OCI-LY7 (cell line): ENCODE data around the gene ZNF837.

Source experiments
- EZH2phosphoT487 ChIP-seq: fragments of 200-600 bp; sonication (generic); IDR thresholded peaks from 2 replicates; pipeline ENCODE4 v1.6.1; 2018; ENCODE audit warnings: low read depth, borderline replicate concordance, mild to moderate bottlenecking, mixed run types, antibody characterized with exemption, low read length, moderate library complexity, mixed read lengths
- TF ChIP-seq, protein P1 (sequence below): fragments of 200-600 bp; sonication (generic); conservative IDR thresholded peaks from 2 replicates; pipeline ENCODE4 v1.5.1; 2014; ENCODE audit warnings: mild to moderate bottlenecking, antibody characterized with exemption, low read length, moderate library complexity, mixed read lengths

DNA sequence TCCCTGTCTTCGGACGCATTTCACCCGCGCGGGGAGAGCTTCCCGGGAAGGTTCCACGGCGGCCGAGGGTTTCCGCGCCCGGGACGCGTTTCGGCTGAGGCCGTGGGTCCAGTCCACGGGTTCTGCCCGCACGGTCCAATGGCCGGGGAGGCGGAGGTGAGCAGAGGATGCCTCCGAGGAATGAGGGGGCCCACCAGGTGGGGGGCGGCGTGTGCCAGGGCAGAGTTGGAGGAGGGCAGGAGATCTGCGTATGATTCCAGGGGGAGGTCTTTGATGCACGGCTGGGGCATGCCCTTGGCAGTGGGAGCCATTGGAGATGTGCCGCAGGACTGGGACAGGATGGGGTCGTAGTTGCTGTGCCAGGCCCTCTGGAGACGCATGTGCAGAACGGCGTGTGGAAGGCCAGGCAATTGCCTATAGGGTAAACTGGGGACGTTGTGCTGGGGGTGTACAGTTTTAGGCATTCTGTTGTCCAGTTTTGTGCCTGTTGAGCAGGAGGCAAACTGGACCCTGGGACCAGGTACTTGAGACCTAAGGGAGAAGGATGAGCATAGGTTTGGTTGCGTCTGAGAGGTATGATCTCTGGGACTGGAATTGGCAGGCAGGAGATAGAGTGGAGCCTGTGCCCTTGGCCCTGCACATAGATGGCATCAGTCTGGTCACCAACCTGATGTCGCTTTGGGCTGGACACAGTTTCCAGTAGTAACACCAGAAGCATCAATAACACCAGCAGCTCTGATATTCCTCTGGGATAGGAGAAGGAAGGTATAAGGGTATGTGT is 28.4 kb upstream of the ZNF837 start:
- TF ChIP-seq, protein P1, sequence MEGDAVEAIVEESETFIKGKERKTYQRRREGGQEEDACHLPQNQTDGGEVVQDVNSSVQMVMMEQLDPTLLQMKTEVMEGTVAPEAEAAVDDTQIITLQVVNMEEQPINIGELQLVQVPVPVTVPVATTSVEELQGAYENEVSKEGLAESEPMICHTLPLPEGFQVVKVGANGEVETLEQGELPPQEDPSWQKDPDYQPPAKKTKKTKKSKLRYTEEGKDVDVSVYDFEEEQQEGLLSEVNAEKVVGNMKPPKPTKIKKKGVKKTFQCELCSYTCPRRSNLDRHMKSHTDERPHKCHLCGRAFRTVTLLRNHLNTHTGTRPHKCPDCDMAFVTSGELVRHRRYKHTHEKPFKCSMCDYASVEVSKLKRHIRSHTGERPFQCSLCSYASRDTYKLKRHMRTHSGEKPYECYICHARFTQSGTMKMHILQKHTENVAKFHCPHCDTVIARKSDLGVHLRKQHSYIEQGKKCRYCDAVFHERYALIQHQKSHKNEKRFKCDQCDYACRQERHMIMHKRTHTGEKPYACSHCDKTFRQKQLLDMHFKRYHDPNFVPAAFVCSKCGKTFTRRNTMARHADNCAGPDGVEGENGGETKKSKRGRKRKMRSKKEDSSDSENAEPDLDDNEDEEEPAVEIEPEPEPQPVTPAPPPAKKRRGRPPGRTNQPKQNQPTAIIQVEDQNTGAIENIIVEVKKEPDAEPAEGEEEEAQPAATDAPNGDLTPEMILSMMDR, result no peak
- TF ChIP-seq EZH2phosphoT487, result no peak
